GM23338 (cell line): ENCODE measurements around the gene FMO1. TPM values are rescaled to one million over a fixed set of nuclear protein-coding genes. Genes with fewer than 3 reads are reported as not detected.

Source experiments
- ATAC-seq: fragments of 200-7000 bp; cut with Tn5 transposase; 3 replicates; pipeline ENCODE4 v1.9.1; 2020
- DNase-seq: peaks from one replicate; pipeline ENCODE4 v3.0.0-alpha.2; 2015; ENCODE audit warnings: low spot score
- H2AFZ ChIP-seq: fragments of 200-600 bp; sonication (generic); 2 replicates; pipeline ENCODE4 v1.8.0; 2016; ENCODE audit warnings: antibody characterized with exemption, mild to moderate bottlenecking, moderate library complexity
- H3F3A ChIP-seq: fragments of 200-600 bp; sonication (generic); replicated peaks from 2 replicates; pipeline ENCODE4 v1.8.0; 2017; ENCODE audit warnings: antibody characterized with exemption, mixed run types, low read depth
- H3K27ac ChIP-seq: fragments of 200-600 bp; sonication (generic); 2 replicates; pipeline ENCODE4 v1.6.1; 2016; ENCODE audit warnings: low read depth
- H3K27me3 ChIP-seq: fragments of 200-600 bp; sonication (generic); 2 replicates; pipeline ENCODE4 v1.8.0; 2016; ENCODE audit warnings: mild to moderate bottlenecking, mixed run types, moderate library complexity; ENCODE audit not compliant: insufficient read depth
- H3K36me3 ChIP-seq: fragments of 200-600 bp; sonication (generic); 2 replicates; pipeline ENCODE4 v1.8.0; 2016; ENCODE audit warnings: mild to moderate bottlenecking; ENCODE audit not compliant: insufficient read depth
- H3K4me1 ChIP-seq: fragments of 200-600 bp; sonication (generic); 2 replicates; pipeline ENCODE4 v1.8.0; 2016; ENCODE audit warnings: mild to moderate bottlenecking, moderate library complexity; ENCODE audit not compliant: insufficient read depth
- H3K4me2 ChIP-seq: fragments of 200-600 bp; sonication (generic); 2 replicates; pipeline ENCODE4 v1.7.1; 2017; ENCODE audit warnings: mixed run types
- H3K4me3 ChIP-seq: fragments of 200-600 bp; sonication (generic); 2 replicates; pipeline ENCODE4 v1.6.1; 2016; ENCODE audit warnings: mixed run types
- H3K79me2 ChIP-seq: fragments of 200-600 bp; sonication (generic); replicated peaks from 2 replicates; pipeline ENCODE4 v1.8.0; 2017; ENCODE audit warnings: mild to moderate bottlenecking; ENCODE audit not compliant: insufficient read depth
- H3K9me2 ChIP-seq: fragments of 200-600 bp; sonication (generic); 2 replicates; pipeline ENCODE4 v1.8.0; 2017; ENCODE audit not compliant: insufficient read depth
- H4K20me1 ChIP-seq: fragments of 200-600 bp; sonication (generic); replicated peaks from 2 replicates; pipeline ENCODE4 v1.8.0; 2017; ENCODE audit warnings: mild to moderate bottlenecking; ENCODE audit not compliant: insufficient read depth
- H3K27ac Mint-ChIP-seq: 2 replicates; pipeline ENCODE4 v1.8.0; 2020; ENCODE audit warnings: inconsistent platforms, mild to moderate bottlenecking, moderate library complexity, mixed read lengths
- H3K27me3 Mint-ChIP-seq: 3 replicates; pipeline ENCODE4 v1.8.0; 2022; ENCODE audit warnings: low read depth, mild to moderate bottlenecking, moderate library complexity, mixed read lengths, inconsistent platforms; ENCODE audit not compliant: insufficient read depth, poor library complexity
- H3K36me3 Mint-ChIP-seq: 3 replicates; pipeline ENCODE4 v1.8.0; 2021; ENCODE audit warnings: low read depth, mild to moderate bottlenecking, inconsistent platforms, moderate library complexity, mixed read lengths
- H3K4me1 Mint-ChIP-seq: 3 replicates; pipeline ENCODE4 v1.8.0; 2020; ENCODE audit warnings: mild to moderate bottlenecking, inconsistent platforms, mixed read lengths
- H3K4me3 Mint-ChIP-seq: 3 replicates; pipeline ENCODE4 v1.8.0; 2021; ENCODE audit warnings: moderate library complexity, mild to moderate bottlenecking, inconsistent platforms, mixed read lengths
- H3K9me3 Mint-ChIP-seq: 3 replicates; pipeline ENCODE4 v1.8.0; 2020; ENCODE audit warnings: moderate library complexity, mild to moderate bottlenecking, inconsistent platforms, mixed read lengths
- EZH2 ChIP-seq: fragments of 200-600 bp; sonication (generic); IDR thresholded peaks from one replicate; pipeline ENCODE4 v1.8.0; 2017; ENCODE audit warnings: antibody characterized with exemption, mild to moderate bottlenecking, low read depth; ENCODE audit not compliant: unreplicated experiment
- EZH2phosphoT487 ChIP-seq: fragments of 200-600 bp; sonication (generic); IDR thresholded peaks from one replicate; pipeline ENCODE4 v1.8.1; 2018; ENCODE audit warnings: antibody characterized with exemption; ENCODE audit not compliant: unreplicated experiment
- POLR2AphosphoS5 ChIP-seq: IDR thresholded peaks from 2 replicates; pipeline ENCODE4 v1.6.1; 2016; ENCODE audit warnings: antibody characterized with exemption, low read depth
- ZNF331 ChIP-seq: fragments of 250-450 bp; sonication (Bioruptor Pico); IDR thresholded peaks from 2 replicates; pipeline ENCODE4 v1.5.0; 2020; ENCODE audit warnings: low read depth, mild to moderate bottlenecking, moderate library complexity
- polyA plus RNA-seq: library from polyadenylated mRNA; unstranded; fragments of >200 nt; fragmentation: Nextera tagmentation; extraction: Ambion mirVana; gene quantifications from 2 replicates; pipeline ENCODE4 v1.2.1, GENCODE V29; 2016
- total RNA-seq: library from RNA; depleted of rRNA; stranded (reverse); fragments of >200 nt; shearing (Covaris generic); gene quantifications from 2 replicates; pipeline ENCODE4 v1.2.3, GENCODE V29; 2014
- TF ChIP-seq, protein P1 (sequence below): fragments of 250-450 bp; sonication (Bioruptor Pico); IDR thresholded peaks from 2 replicates; pipeline ENCODE4 v1.5.0; 2020; ENCODE audit warnings: mild to moderate bottlenecking, moderate library complexity
- TF ChIP-seq, protein P2 (sequence below): IDR thresholded peaks from one replicate; pipeline ENCODE4 v1.6.1; 2018; ENCODE audit warnings: antibody characterized with exemption; ENCODE audit not compliant: unreplicated experiment

FMO1 gene
- total and polyA plus RNA-seq, 2 experiments from 2014 or later = 0.19 TPM; not detected in 1

- no peaks in the 10 kb centered on the region for H3K9me3 Mint-ChIP-seq
- H3K79me2 ChIP-seq = no peaks in the 10 kb centered on the region
- H3K36me3 ChIP-seq = no peaks in the 10 kb centered on the region
- peaks cover 2% of the 10 kb centered on the region for H3K27me3 Mint-ChIP-seq
- no peak overlapping the region for H3K27ac ChIP-seq
- no peak overlapping the region for H3K4me3 ChIP-seq
- no peak for ATAC-seq
- peak overlapping the region; percentile 11; the same call in 1 of the 2 replicates for H3K27ac Mint-ChIP-seq
- H4K20me1 ChIP-seq = no peaks in the 10 kb centered on the region
- H3F3A ChIP-seq = no peaks in the 10 kb centered on the region
- peaks cover 9% of the 10 kb centered on the region; the same call in 1 of the 2 replicates for H3K9me2 ChIP-seq
- no peak for TF ChIP-seq ZNF331 (CRISPR knock-in tag)
- TF ChIP-seq POLR2AphosphoS5 = no peak
- TF ChIP-seq EZH2 = no peak
- TF ChIP-seq EZH2phosphoT487 = no peak
- TF ChIP-seq, protein P1, sequence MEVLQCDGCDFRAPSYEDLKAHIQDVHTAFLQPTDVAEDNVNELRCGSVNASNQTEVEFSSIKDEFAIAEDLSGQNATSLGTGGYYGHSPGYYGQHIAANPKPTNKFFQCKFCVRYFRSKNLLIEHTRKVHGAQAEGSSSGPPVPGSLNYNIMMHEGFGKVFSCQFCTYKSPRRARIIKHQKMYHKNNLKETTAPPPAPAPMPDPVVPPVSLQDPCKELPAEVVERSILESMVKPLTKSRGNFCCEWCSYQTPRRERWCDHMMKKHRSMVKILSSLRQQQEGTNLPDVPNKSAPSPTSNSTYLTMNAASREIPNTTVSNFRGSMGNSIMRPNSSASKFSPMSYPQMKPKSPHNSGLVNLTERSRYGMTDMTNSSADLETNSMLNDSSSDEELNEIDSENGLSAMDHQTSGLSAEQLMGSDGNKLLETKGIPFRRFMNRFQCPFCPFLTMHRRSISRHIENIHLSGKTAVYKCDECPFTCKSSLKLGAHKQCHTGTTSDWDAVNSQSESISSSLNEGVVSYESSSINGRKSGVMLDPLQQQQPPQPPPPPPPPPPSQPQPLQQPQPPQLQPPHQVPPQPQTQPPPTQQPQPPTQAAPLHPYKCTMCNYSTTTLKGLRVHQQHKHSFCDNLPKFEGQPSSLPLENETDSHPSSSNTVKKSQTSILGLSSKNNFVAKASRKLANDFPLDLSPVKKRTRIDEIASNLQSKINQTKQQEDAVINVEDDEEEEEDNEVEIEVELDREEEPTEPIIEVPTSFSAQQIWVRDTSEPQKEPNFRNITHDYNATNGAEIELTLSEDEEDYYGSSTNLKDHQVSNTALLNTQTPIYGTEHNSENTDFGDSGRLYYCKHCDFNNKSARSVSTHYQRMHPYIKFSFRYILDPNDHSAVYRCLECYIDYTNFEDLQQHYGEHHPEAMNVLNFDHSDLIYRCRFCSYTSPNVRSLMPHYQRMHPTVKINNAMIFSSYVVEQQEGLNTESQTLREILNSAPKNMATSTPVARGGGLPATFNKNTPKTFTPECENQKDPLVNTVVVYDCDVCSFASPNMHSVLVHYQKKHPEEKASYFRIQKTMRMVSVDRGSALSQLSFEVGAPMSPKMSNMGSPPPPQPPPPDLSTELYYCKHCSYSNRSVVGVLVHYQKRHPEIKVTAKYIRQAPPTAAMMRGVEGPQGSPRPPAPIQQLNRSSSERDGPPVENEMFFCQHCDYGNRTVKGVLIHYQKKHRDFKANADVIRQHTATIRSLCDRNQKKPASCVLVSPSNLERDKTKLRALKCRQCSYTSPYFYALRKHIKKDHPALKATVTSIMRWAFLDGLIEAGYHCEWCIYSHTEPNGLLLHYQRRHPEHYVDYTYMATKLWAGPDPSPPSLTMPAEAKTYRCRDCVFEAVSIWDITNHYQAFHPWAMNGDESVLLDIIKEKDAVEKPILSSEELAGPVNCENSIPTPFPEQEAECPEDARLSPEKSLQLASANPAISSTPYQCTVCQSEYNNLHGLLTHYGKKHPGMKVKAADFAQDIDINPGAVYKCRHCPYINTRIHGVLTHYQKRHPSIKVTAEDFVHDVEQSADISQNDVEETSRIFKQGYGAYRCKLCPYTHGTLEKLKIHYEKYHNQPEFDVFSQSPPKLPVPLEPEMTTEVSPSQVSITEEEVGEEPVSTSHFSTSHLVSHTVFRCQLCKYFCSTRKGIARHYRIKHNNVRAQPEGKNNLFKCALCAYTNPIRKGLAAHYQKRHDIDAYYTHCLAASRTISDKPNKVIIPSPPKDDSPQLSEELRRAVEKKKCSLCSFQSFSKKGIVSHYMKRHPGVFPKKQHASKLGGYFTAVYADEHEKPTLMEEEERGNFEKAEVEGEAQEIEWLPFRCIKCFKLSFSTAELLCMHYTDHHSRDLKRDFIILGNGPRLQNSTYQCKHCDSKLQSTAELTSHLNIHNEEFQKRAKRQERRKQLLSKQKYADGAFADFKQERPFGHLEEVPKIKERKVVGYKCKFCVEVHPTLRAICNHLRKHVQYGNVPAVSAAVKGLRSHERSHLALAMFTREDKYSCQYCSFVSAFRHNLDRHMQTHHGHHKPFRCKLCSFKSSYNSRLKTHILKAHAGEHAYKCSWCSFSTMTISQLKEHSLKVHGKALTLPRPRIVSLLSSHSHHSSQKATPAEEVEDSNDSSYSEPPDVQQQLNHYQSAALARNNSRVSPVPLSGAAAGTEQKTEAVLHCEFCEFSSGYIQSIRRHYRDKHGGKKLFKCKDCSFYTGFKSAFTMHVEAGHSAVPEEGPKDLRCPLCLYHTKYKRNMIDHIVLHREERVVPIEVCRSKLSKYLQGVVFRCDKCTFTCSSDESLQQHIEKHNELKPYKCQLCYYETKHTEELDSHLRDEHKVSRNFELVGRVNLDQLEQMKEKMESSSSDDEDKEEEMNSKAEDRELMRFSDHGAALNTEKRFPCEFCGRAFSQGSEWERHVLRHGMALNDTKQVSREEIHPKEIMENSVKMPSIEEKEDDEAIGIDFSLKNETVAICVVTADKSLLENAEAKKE (CRISPR knock-in tag) = no peak
- TF ChIP-seq, protein P2, sequence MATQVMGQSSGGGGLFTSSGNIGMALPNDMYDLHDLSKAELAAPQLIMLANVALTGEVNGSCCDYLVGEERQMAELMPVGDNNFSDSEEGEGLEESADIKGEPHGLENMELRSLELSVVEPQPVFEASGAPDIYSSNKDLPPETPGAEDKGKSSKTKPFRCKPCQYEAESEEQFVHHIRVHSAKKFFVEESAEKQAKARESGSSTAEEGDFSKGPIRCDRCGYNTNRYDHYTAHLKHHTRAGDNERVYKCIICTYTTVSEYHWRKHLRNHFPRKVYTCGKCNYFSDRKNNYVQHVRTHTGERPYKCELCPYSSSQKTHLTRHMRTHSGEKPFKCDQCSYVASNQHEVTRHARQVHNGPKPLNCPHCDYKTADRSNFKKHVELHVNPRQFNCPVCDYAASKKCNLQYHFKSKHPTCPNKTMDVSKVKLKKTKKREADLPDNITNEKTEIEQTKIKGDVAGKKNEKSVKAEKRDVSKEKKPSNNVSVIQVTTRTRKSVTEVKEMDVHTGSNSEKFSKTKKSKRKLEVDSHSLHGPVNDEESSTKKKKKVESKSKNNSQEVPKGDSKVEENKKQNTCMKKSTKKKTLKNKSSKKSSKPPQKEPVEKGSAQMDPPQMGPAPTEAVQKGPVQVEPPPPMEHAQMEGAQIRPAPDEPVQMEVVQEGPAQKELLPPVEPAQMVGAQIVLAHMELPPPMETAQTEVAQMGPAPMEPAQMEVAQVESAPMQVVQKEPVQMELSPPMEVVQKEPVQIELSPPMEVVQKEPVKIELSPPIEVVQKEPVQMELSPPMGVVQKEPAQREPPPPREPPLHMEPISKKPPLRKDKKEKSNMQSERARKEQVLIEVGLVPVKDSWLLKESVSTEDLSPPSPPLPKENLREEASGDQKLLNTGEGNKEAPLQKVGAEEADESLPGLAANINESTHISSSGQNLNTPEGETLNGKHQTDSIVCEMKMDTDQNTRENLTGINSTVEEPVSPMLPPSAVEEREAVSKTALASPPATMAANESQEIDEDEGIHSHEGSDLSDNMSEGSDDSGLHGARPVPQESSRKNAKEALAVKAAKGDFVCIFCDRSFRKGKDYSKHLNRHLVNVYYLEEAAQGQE = no peak
- no peaks in the 10 kb centered on the region for H3K36me3 Mint-ChIP-seq
- no peak overlapping the region for H2AFZ ChIP-seq
- peaks cover 12% of the 10 kb centered on the region for H3K4me1 ChIP-seq
- no peak for DNase-seq
- H3K4me1 Mint-ChIP-seq = peaks cover 10% of the 10 kb centered on the region; the same call in 2 of the 3 replicates
- H3K27me3 ChIP-seq = no peaks in the 10 kb centered on the region
- no peak overlapping the region for H3K4me3 Mint-ChIP-seq
- no peak overlapping the region for H3K4me2 ChIP-seq
Observed at GRCh38 chr1:171206978-171207355, 41.3 kb upstream of the FMO1 start.
